ENCODE measurements around the gene SLC35F6. TPM values are rescaled to one million over a fixed set of nuclear protein-coding genes. Genes with fewer than 3 reads are reported as not detected.

SLC35F6 gene
- total and polyA plus RNA-seq, 3 donors from 2014 or later, result 15.5 to 42.5 (median 40.4) TPM

DNA sequence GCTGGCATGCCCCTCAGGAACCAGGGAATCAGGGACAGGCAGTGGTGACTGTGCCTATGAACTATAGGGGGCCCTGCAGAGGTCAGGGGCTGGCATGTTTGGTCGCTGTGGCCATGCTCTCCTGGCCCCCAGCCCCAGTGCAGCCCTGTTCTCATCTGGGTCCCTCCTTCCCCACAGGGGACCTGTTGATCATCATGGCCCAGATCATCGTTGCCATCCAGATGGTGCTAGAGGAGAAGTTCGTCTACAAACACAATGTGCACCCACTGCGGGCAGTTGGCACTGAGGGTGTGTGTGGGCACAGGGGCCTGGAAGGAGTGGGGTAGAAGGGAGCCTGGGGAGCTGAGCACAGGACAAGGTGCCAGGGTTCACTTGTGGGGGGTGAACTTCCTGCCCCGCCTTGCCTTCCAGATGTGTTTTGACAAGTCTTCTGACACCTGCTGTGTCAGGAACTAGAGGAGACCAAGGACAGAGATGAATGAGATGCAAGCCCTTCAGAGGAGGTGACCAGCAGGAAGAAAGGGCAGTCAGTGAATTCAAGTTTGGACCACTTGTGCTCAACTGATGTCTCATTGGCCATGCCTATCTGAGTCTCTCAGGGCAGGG is 12.2 kb downstream of the SLC35F6 start:
- no peak for DNase-seq
- no peak for TF ChIP-seq POLR2A (IDR thresholded peaks at IDR 0.05)
- Histone ChIP-seq H3K4me1 (peaks cover 18% of the 10 kb centered on the region), H3K36me3 (ENCODE audit: low read depth, missing control alignments) (no peaks in the 10 kb centered on the region), H3K4me3 (no peak overlapping the region), H3K27me3 (no peaks in the 10 kb centered on the region), H3K27ac (no peak overlapping the region), H3K9me3 (no peaks in the 10 kb centered on the region)
- 100% methylated on average over 3 to 5 of the region's 5 CpGs for WGBS, 2 donors
- intact Hi-C loops (cut with DNase I; ENCODE audit: low total_unique reads), result no loop called here

DNA sequence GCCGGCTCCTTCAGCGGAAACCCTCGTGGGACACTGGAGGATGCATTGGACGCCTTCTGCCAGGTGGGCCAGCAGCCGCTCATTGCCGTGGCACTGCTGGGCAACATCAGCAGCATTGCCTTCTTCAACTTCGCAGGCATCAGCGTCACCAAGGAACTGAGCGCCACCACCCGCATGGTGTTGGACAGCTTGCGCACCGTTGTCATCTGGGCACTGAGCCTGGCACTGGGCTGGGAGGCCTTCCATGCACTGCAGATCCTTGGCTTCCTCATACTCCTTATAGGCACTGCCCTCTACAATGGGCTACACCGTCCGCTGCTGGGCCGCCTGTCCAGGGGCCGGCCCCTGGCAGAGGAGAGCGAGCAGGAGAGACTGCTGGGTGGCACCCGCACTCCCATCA is 14.0 kb downstream of the SLC35F6 start:
- WGBS, 2 donors, result 93 to 94% methylated on average over 10 to 18 of the region's 18 CpGs
- Histone ChIP-seq H3K9me3 (no peaks in the 10 kb centered on the region), H3K27ac (no peak overlapping the region), H3K4me1 (no peaks in the 10 kb centered on the region), H3K27me3 (no peaks in the 10 kb centered on the region), H3K36me3 (ENCODE audit: low read depth, missing control alignments) (no peaks in the 10 kb centered on the region), H3K4me3 (no peak overlapping the region)
- intact Hi-C loops (cut with DNase I; ENCODE audit: low total_unique reads), result no loop called here
- TF ChIP-seq, protein P1, sequence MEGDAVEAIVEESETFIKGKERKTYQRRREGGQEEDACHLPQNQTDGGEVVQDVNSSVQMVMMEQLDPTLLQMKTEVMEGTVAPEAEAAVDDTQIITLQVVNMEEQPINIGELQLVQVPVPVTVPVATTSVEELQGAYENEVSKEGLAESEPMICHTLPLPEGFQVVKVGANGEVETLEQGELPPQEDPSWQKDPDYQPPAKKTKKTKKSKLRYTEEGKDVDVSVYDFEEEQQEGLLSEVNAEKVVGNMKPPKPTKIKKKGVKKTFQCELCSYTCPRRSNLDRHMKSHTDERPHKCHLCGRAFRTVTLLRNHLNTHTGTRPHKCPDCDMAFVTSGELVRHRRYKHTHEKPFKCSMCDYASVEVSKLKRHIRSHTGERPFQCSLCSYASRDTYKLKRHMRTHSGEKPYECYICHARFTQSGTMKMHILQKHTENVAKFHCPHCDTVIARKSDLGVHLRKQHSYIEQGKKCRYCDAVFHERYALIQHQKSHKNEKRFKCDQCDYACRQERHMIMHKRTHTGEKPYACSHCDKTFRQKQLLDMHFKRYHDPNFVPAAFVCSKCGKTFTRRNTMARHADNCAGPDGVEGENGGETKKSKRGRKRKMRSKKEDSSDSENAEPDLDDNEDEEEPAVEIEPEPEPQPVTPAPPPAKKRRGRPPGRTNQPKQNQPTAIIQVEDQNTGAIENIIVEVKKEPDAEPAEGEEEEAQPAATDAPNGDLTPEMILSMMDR (IDR thresholded peaks at IDR 0.05), result no peak
- no peak for TF ChIP-seq POLR2A (IDR thresholded peaks at IDR 0.05)
- no peak for DNase-seq

DNA sequence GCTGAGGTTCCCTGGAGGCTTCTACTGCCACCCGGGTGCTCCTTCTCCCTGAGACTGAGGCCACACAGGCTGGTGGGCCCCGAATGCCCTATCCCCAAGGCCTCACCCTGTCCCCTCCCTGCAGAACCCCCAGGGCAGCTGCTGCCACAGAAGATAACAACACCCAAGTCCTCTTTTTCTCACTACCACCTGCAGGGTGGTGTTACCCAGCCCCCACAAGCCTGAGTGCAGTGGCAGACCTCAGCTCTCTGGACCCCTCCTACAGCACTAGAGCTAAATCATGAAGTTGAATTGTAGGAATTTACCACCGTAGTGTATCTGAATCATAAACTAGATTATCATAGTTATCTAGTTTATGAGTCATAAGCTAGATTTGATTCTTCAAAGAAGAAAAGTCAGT is 14.4 kb downstream of the SLC35F6 start:
- no peaks in the 10 kb centered on the region for H3K4me1 ChIP-seq
- WGBS, 2 donors, result 86 to 90% methylated on average over 2 to 3 of the region's 3 CpGs
- H3K9me3 ChIP-seq, result no peaks in the 10 kb centered on the region
- TF ChIP-seq POLR2A (IDR thresholded peaks at IDR 0.05), result no peak
- TF ChIP-seq, protein P1 (IDR thresholded peaks at IDR 0.05), result no peak
- intact Hi-C loops (cut with DNase I; ENCODE audit: low total_unique reads), result no loop called here
- no peak overlapping the region for H3K27ac ChIP-seq
- H3K4me3 ChIP-seq, result no peak overlapping the region
- H3K27me3 ChIP-seq, result no peaks in the 10 kb centered on the region
- H3K36me3 ChIP-seq (ENCODE audit: low read depth, missing control alignments), result no peaks in the 10 kb centered on the region
- DNase-seq, result no peak

DNA sequence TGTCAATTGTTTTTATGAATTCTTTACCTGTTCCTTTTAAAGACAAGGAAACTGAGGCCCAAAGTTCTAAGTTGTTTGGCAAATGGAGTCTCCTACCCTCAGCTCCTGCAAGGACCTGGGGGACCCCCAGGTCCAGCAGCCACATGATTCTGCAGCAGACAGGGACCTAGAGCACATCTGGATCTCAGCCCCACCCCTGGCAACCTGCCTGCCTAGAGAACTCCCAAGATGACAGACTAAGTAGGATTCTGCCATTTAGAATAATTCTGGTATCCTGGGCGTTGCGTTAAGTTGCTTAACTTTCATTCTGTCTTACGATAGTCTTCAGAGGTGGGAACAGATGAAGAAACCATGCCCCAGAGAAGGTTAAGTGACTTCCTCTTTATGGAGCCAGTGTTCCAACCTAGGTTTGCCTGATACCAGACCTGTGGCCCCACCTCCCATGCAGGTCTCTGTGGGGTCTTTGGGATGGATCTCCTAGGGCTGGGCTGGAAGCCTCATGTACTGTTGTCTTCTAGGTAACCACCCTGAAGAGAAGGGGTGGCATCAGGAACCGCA is 16.2 kb downstream of the SLC35F6 start:
- Histone ChIP-seq H3K4me1 (no peaks in the 10 kb centered on the region), H3K27ac (no peak overlapping the region), H3K27me3 (no peaks in the 10 kb centered on the region), H3K36me3 (ENCODE audit: low read depth, missing control alignments) (no peaks in the 10 kb centered on the region), H3K9me3 (no peaks in the 10 kb centered on the region), H3K4me3 (no peak overlapping the region)
- WGBS, 2 donors, result 89 to 93% methylated on average over 4 of the region's 4 CpGs
- intact Hi-C loops (cut with DNase I; ENCODE audit: low total_unique reads), result no loop called here
- TF ChIP-seq POLR2A (IDR thresholded peaks at IDR 0.05), result no peak
- TF ChIP-seq, protein P1 (IDR thresholded peaks at IDR 0.05), result no peak
- no peak for DNase-seq

GRCh38 chr2:26782876-26783704 is 19.0 kb downstream of the SLC35F6 start:
- no peaks in the 10 kb centered on the region for H3K36me3 ChIP-seq (ENCODE audit: low read depth, missing control alignments)
- no peak for DNase-seq
- H3K4me1 ChIP-seq, result no peaks in the 10 kb centered on the region
- H3K4me3 ChIP-seq, result no peak overlapping the region
- H3K9me3 ChIP-seq, result no peaks in the 10 kb centered on the region
- no peaks in the 10 kb centered on the region for H3K27me3 ChIP-seq
- intact Hi-C loops (cut with DNase I; ENCODE audit: low total_unique reads), result no loop called here
- no peak overlapping the region for H3K27ac ChIP-seq
- TF ChIP-seq, protein P1 (IDR thresholded peaks at IDR 0.05), result no peak
- no peak for TF ChIP-seq POLR2A (IDR thresholded peaks at IDR 0.05)
- 83 to 91% methylated on average over 9 to 12 of the region's 12 CpGs for WGBS, 2 donors
